HG02852 (cell line): Measurements from ENCODE around the gene AKT3.

Source experiments
- ATAC-seq: cut with Tn5 transposase; IDR thresholded peaks from one replicate; pipeline ENCODE4 v1.9.1; 2021; ENCODE audit warnings: mild to moderate bottlenecking, moderate library complexity; ENCODE audit not compliant: unreplicated experiment

The AKT3 gene

DNA sequence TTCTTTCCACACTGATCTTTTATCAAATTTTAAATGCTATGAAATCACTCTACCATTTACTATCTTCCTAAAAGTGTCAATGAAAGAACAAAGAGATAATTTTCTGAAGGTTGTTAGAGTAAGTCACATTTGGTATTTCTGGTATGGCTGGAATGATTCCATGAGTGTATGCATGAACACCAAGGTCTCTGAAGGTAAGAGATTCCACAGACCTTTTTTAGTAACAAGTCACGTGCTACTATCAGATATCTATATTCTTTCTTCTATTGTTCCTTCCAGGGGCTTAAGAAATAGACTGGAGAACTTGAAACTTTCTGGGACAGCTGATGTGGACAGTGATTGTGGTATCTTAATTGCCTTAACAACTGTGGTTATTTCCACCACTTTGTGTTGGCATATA is 329.2 kb downstream of the AKT3 start:
- ATAC-seq, result no peak

DNA sequence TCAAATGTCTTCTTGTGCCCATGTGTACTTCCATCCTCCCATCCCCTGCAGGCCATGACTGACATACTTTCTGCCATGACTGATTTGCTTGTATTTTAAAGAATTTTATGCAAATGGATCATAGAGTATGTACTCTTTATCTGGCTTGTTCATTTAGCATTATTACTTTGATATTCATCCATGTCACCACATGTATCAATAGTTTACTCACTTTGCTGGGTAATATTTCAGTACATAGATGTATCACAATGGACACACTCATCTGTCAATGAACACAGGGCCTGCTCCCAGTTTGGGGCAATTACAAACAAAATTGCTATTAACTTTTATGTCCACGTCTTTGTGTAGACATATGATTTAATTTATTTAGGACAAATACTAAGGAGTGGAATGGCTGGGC is 335.1 kb downstream of the AKT3 start:
- no peak for ATAC-seq

DNA sequence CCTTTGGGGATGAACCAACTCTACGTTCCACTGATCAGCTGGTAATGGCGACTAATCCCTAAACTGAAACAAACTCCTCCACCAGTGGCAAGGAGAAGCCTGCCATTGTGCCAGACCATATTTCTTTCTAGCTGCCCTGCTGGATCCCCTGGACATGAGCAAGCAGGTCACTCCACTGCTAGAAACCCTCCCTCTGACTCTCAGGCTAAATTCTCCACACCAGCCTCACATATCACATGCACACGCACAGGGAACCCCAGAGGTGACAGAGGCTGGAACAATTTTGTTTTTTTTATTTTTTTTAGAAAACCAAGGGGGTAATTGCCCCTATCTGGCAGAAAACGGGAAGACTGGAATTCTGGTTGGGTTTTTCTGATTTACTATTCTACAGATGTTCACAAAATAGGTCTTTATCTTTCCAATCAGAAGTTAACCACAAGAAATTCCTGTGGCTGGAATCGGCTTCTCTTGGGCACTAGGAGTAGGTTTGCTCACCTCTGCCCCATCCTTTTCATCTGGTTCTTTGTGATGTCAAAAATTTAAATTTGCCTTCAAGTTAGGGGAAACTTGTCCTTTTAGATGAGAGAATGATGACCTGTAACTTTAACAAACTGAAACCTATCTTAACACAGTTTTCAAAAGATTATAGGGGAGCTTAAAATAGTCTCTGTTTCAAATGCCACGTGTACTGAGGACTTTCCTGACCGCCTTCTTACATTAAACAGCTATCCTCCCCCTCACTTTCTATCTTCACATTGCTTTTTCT is 336.1 kb downstream of the AKT3 start:
- ATAC-seq, result peak; percentile 76

DNA sequence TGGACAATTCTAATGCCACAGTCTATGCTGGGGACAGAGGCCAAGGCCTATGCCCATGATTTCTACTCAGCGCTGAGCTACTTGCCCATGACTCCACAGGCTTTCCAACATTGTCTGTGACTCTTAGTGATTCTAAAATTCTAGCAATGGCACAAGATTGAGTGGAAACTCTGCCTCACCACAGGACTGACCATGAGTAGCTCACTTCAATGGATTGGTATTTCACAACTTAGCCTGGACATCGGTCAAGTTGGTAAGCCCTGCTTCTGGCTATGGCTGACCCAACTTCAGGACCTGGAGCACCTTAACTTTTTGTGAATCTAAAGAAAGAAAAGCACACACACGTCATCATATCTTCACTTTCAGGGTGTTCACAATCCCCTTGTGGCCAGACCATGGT is 339.1 kb downstream of the AKT3 start:
- no peak for ATAC-seq

DNA sequence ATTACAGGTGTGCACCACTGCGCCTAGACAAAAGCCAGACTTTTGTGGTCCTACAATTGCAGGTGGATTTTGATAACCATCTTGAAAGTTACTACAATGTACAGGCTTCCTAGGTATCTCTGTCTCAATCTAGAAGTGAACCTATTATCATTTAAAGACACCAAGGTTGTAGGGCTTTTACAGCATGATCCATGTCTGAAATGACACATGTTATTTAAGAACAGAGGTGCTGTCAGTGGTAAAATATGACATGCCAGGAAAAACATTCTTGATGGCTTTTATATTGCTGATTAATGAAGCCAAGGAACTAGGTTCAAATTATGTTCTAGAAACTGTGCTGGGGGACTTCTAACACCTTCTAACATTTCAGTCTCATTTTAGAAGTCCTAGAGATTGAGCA is 341.1 kb downstream of the AKT3 start:
- ATAC-seq, result no peak

DNA sequence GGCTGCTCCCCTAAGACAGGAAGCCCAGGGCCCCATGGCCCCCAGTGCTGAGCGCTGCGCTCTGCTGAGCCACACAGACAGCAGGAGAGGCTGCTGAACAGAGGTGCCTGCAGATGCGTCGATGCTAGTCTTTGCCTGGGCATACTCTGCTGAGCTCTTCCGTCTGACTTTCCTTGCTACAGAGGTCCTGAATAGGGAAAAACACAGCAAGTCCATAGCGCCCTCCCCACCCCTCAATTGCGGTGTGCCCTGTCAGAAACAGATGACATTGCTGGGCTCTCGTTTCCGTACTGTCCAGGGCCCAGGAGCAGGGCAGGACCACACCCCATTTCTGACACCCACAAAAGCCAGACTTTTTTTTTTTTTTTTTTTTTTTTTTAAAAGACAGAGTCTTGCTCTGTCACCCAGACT is 341.7 kb downstream of the AKT3 start:
- ATAC-seq, result peak; percentile 74

DNA sequence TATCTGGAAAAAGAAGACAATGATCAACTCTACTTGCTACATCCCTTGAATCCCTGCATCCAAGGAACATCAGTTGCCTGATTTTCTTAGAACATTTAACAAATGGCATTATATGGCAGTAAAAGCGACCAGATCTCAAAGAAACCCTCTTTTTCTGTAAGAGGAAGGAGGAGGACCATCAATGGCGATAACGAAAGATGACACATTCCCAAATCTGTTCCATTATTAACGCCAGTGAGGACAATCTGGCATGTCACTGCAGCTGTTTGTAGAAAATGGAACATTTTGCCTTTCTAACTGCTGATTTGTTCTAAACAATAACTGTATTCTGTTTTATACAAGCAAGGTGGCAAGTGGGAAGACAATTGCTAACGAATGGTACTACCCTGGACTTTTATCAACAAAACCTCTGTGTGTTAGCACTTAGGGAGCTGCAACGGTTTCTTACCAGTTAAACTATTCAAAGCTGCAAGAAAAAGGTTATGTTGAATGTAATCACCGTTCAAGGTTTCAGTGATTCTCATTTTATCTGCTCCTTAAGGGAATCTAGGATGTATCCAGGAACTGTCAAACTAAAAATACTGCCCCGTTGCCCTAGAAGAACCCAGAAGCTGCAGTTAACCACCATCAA is 342.3 kb downstream of the AKT3 start:
- no peak for ATAC-seq

DNA sequence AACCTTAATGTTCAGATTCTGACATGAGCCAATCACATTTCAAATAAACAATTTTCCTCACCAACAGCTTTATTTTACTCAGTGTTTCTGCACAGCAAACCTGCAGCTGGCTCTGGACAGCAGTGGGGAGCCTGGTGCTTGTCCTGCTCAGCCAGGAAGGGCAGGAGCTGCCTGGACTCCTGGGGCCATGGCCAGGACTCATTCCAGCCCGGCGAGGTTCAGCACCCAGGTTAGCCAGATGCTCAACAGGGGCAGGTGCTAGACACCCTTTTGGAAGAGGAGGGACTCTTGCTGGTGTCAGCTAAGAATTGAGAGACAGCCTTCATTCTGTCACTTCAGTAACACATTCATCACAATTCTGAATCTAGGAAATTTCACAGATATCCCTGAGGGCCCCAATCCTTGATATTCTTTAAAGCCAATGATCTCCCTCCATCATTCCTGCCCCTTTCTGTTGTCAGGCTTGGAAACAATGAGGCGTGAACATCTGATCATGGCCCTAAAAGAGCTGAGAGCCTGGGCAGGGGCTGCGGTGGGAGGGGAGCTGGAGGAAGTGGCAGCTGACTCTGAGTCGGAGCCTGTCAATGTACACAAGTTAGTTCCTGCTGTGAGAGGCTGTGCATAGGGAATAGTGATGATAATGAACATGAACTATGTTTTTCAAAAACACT is 342.9 kb downstream of the AKT3 start:
- no peak for ATAC-seq

DNA sequence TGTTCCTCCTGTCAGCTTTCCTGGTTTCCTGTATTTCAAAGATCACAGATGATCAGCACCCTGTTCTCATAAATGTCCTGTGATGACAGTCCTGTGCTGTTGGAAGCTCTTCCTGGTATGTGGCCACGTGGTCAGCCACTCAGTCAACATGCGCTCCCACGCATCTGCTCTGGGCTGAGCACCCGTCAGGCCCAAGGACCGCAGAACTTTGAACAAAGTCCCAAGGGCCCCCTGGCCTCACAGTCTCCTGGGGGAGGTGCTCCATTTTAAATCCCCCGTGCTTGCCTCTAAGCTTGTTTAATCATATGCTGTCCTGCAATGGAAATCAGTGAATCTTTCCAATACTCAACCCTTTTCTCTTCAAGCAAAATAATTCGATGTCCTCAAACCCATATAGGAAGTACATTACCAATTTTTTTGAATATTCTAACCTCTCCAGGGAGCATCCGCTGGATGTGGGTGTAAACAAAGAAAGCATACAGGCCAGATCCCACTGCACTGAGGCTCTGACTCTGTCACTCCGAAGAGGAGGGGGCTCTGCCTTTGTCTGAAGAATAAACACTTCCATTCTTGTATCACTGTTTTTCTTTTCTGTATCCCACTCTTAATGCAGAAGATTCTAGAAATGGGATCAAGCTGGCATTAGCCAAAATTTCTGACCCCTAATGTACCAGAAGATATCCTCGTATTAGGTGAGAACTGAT is 343.9 kb downstream of the AKT3 start:
- ATAC-seq, result peak; percentile 66

DNA sequence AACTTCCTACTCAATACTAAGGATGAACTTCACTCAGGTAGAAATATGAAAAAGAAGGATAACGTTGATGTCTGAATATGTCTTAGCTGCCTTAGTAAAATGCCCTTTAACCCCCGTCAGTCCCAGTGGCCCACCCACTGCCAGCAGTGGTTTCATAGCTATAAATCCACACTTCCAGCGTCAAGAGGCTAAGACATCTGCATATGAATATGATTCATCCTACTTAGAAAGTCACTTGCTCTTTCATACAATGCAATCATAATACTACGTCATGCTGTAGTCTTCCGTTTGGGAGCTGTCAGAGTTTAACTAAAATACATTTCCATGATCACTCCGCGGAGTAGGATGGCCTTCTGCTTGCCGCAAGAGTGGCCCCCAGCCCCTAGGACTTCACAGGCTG is 346.9 kb downstream of the AKT3 start:
- no peak for ATAC-seq

DNA sequence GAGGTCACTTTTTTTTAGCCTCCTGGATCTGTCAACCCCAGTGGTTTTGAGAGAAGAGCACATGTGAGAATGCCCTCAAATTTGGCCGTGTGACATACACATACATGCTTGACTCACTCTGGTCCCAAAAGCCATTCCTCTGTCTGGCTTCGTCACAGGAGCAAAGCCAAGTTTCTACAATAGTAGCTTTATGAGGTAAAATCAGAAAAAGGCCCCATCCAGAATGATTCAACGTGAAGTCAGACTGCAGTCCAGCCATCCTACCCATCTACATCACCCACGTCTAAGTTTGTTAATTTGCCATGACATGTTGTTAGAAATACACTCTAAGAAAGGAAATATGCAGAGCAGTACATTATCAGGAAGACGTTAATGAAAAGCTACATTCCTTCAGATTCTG is 349.0 kb downstream of the AKT3 start:
- ATAC-seq, result no peak

DNA sequence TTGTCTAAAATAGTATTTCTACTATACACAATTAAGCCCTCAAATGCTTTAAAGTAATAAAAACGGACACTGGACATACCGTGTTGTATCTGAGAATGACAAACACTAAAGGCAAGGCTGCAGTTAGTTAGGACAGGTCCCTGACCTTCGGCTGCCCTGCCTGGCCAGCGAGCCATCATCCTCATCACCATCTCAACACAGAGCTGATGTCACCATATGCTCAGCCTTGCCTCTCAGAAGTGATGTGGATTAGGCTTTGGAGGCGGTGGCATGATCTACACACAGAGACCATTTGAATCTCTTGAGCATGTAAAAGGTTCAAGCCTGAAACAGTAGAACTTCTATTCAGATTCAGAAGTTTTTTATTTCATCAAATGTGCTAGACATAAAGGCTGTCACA is 349.5 kb downstream of the AKT3 start:
- no peak for ATAC-seq

DNA sequence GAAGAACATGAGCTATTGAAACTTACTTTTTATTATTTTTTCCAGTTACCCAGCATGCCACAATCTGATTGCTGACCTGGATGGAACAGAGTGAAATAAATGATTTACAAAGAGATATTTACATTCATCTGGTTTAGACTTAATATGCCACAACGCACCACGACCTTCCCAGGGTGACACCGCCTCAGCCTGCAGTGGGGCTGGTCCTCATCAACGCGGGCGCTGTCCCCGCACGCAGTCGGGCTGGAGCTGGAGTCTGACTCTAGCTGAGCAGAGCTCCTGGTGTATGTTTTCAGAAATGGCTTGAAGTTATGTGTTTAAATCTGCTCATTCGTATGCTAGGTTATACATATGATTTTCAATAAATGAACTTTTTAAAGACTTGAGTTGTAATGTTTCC is 350.3 kb downstream of the AKT3 start:
- no peak for ATAC-seq

DNA sequence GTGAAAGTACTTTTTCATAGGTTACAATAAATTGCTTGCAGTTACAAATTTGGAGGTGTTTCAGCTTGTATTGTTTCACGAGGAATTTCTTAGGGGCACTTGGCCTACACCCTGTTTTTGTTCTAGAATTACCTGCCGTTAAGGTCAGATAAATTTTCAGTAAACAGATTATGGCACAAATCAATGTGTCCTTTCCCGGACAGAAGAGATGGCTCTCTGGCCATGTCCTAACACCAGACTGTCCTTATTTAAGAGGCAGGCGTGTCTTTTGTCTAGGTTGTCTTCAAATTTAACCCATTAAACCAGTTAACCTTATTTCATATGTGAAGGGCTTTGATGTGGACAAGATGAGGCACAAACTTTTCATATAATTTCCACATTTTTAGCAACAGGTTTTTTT is 350.8 kb downstream of the AKT3 start:
- no peak for ATAC-seq

DNA sequence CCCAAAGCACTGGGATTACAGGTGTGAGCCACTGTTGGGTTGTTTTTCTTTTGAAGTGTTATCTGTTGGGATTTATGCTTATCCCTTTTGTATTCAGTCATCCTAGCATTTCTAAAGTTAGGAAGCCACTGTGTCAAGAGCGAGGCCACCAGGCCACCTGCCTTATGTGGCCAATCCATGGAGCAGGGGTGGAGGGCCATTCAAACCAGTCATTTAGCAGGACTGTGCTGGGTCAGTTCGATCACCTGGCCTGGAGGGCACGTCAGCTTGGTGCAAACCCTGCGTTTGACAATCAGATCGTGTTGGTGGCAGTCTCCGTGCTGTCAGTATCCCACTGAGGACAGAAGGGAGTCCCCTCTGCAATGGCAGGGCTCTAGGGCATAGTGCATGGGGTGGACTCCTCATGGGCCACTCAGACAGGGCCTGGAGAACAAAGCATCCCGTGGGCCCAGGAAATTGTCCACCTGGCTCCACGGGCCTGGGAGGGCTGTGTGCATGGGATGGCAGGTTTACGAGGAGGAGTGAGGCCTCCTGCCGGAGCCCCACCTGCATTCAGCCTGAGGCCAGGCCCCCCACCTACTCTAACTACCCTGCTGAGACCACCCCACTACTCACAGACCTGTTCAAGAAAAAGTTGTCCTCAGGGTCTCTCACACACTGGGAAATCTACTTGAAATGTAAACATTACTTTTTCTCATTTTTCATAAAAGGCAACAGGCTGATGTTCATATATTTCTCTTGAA is 351.9 kb downstream of the AKT3 start:
- no peak for ATAC-seq

DNA sequence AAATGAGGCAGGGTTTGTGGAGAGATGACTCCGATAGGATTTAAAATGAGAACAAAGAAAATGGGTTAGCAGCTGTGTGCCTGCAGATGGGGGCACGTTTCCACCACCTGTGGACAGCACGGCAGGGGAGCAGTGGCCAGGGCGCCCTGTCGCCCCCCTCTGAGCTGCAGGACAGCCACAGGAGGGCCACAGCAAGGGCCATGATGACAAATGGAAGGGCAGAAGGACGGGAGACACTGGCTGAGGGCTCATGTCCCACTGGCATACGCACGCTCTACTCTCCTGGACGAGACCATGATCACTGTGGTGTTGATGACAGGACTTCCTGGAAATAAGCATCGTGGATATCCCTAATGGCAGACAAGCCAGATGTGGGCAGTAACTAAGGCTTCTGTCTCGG is 353.2 kb downstream of the AKT3 start:
- no peak for ATAC-seq

DNA sequence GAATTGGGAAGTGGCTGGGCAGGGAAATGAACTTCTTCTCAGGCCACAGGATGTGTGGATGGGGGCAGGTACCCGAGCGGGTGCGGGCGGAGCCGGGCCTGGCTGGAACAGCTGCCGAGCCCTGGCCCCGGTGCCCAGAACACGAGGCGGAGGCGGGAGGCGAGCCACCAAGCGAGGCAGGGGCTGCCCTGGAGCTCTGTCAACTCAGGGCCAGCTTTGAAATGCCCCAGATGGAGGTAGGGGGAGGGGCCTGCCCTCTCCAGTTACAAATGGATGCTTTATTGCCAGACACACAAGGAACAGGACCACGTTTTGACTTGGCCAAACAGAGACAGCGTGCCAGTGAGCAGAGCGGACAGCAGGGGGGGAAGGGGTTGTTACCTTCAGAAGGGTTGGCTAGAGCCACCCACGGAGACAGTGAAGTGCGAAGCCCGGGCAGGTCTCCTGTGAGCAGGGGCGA is 353.8 kb downstream of the AKT3 start:
- no peak for ATAC-seq

DNA sequence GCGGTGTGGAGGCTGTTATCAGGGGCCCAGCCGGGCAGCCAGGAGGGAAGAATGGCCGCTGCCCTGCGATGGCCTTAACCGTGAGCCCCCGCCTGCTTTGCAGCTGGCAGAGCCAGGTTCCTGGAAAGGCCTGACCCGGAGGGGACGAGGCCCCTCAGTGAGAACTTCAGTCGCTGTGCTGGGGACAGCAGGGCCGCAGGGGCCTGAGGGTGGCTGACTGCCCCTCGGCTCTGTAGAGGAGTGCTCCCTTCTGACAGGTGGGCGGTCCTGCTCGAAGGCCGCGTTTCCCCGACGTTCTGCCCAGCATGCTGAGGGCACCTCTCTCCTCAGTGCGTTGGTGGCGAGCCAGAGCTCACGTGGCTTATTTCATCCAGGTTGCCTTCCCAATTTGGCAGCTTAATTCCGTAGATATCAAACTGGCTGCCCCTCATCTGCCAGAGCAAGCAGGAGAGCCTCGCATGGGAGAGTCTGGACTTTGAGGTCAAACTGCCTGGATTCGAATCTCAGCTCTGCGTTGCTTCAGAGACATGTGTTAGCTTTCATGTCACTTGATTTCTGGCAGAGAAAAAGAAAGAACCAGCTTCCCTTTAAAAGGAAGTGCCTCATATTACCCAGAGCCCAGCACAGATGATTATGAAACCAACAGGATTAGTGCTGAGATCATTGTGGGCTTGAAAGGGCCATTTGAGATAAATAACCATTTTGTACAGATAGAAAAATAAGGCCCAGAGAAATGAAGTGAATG is 354.4 kb downstream of the AKT3 start:
- ATAC-seq, result no peak

DNA sequence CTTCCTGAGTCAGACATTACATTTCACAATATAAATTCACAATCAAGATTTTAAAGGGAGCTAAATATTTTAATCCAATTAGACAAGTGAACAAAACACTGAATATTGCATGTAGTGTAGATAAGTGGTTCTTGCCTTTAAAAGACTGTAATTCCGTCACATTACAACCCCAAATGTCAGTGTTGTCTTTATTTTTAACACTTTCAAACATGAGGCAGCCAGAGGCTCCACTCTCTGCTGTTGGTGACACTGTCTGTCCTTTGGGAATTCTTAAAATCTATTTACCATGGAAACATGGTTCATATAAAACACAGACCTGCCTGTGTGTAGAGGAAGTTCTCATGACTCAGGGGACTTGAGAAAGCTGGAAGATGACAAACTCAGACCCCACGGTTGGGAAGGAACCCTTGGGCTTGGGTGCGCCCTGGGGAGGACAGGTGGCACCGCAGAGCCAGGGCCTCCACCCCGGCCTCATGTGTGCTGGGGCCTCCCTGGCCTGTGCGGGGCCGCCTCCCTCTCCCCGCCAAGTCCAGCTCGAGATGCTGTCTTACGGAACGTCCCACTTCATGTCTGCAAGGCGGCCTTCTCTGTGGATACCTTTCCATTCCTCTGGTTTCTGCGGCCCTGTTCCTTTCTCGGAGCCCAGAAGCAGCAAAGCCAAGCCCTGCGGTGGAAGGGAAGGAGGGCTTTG is 355.2 kb downstream of the AKT3 start:
- no peak for ATAC-seq
